Activated CD4-positive, alpha-beta T cell treated with anti-CD3 and anti-CD28 coated beads, Interleukin-2, Interleukin-4, amounts not matched to agents 100 ng/mL and 50 ng/mL, durations not matched to agents 16 hours and 8 hours (primary cell): ENCODE results near the gene ODC1.
A peak's percentile ranks its signal among the peaks of the same experiment; 100 is the strongest.
"Not testable (repeated sequence)": the region's sequence is repeated elsewhere in the genome, so short reads cannot be mapped to it uniquely, and the experiment has no call there.

Source experiments
- DNase-seq: peaks from one replicate; pipeline ENCODE4 v3.0.0-alpha.2; 2020; ENCODE audit warnings: low spot score

Gene ODC1

DNA sequence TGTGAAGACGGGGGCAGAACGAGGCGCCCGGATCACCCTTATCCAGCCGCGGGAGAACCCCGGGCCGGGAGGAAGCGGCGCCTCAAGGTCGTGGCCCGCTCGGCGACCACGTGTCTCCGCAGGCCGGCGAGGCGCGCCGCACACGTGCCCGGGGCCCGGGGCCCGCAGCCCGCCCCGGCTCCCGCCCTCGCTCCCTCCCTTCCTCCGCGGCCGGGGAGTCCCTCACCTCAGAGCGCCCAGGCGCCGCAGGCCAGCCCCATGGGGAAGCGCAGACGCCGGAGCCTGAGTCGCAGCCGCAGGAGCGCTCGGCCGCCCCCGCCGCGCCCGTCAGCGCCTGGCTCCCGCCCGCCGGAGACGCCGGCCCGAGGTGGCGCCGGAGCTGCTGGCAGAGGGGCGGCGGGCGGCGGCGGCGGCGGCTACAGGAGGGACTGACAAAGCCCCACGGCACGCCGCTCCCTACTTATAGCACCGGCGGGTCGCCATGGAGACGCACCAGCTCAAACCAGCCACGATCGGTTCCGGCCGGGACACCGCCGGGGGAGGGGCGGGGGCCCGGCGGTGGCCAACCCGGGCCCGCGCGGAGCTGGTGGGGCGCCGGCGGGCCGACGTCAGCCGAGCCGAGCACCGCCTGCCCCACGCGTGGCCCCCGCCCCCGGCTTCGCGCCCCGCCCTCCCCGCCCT lies at the start of gene ODC1:
ODC1 (minus strand) TSS at position 433 of the 681 bp plus-strand sequence. CDS start 3,295 bp downstream, outside the sequence.
- peak; percentile 98 for DNase-seq

DNA sequence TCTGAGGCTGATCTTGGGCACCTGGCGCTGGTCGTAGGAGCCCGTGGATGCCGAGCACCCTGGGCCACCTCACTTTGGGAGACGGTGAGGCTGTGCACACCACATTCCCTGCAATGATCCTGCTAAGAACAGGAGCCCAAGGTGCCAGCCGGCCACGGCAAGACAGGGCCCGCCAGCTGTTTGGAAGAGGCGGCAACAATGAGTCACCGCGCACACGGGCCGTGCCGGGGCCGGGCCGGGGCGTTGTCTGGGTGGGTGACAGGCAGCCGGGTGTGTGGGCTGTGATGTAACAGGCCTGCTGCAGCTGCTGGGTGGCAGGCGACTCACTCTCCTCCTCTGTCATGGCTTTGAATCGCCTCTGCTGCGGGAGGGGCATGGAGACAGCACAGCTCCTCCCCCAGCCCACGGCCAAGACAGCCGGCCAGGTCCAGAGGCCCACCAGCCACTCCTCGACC lies 49.7 kb upstream of the ODC1 start:
- DNase-seq = peak; percentile 35

- no peak for DNase-seq
Observed at GRCh38 chr2:10495988-10496313, 47.8 kb upstream of the ODC1 start.

- no peak for DNase-seq
Observed at GRCh38 chr2:10495311-10495987, 47.3 kb upstream of the ODC1 start.

GRCh38 chr2:10494351-10495066 lies 46.4 kb upstream of the ODC1 start:
- DNase-seq = no peak

DNA sequence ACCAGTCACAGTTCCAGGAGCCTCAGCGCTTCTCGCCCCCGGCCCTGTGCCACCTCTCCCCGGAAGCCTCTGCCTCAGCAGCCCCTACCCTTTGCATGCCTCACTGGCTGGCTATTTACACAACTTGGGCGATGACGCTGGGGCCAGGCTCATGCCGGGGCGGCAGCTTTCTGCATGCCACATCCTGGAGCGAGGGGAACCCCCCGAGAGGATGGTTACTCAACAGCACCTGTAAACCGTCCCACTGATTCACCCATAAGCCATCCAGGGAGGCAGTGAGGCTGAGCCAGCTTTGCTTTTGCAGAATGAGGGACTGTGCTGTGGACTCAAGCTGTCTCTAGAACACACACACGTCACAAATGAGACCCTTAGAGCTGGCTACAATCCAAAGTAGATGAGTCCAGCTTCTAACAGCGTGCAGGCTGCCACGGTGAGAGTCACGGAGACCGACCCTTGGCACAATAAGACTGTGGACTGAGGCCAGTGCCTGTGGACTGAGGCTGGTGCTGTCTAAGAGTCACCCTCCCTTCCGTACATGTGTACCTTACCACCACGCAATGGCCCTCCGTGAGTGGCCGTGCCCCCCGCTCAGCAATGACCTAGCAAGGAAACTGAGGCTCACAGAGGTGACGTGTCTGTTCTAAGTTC lies 45.6 kb upstream of the ODC1 start:
- DNase-seq = peak; percentile 85

- no peak for DNase-seq
Observed at GRCh38 chr2:10493075-10493633, 45.0 kb upstream of the ODC1 start.

GRCh38 chr2:10490806-10491291 lies 42.7 kb upstream of the ODC1 start:
- DNase-seq = no peak

- no peak for DNase-seq
Observed at GRCh38 chr2:10489842-10490555, 41.9 kb upstream of the ODC1 start.

GRCh38 chr2:10488142-10488541 lies 40.0 kb upstream of the ODC1 start:
- DNase-seq = not testable (repeated sequence)

- DNase-seq = not testable (repeated sequence)
Observed at GRCh38 chr2:10487741-10488104, 39.6 kb upstream of the ODC1 start.

DNA sequence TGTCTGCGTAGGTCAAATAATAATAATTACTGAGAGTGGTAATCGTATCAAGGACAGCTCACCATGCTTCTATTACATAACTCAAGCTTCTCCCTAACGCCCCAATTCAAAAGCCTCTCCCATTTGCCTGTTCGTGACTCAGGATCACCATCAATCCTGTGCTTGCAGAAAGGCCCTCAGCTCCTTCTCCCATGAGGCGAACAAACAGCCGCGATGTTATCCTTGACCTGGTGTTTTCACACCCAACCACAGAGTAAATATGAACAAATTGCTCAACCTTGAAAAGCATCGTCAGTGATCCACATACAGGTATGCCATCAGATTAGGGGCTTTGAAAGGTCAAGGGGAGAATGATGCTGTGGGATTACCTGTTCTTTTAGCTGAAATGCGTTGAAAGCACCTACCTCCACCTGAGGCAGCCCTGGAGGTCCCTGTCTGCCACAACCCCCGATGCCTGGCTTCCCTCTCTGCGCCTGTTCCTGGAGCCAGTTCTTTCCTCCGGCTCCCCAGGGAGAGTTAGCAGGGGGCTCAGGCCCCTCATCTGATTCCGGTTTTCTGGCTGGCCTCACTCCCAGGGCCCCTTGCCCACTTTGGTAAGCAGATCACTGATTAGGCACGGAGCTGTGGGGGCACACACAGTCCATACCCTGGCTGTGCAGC lies 39.1 kb upstream of the ODC1 start:
- DNase-seq = no peak

- DNase-seq = no peak
Observed at GRCh38 chr2:10486601-10487079, 38.5 kb upstream of the ODC1 start.

DNA sequence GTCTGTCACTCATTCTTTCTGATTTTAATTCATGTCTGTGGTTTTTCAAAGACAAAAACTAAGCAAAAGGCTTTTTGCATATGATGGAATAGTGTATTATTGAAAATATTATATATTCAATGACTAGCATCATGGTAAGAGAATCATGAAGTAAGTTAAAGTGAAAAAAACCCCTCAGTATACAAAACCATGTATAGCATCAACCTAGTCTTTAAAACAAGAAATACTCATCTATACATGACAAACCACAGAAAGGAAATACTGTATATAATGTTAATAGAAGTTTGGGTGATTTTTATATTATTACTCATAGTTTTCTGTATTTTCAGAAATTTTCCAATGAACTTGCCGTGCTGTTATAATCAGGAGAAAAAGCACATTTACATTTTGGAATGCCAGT lies 38.0 kb upstream of the ODC1 start:
- DNase-seq = no peak

DNA sequence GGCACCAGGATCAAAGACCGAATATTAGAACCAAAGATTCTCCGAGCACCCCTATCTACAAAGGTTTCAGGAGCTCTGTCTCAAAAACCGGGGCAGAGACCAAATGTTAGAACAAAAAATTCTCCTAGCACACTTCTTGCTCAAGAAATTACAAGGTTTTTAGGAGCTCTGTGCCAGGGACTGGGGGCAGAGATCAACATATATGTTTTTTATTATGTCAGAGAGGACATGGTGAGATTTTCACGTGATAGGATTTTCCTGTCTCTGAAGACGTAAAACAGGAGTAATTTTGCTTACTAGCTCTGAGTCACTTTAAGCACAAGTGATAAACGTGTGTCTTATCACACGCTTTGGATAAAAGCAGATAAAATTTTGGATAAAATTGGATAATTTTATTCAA lies 34.8 kb upstream of the ODC1 start:
- no peak for DNase-seq

GRCh38 chr2:10482460-10482859 lies 34.3 kb upstream of the ODC1 start:
- no peak for DNase-seq

GRCh38 chr2:10481666-10482157 lies 33.6 kb upstream of the ODC1 start:
- DNase-seq = no peak

DNA sequence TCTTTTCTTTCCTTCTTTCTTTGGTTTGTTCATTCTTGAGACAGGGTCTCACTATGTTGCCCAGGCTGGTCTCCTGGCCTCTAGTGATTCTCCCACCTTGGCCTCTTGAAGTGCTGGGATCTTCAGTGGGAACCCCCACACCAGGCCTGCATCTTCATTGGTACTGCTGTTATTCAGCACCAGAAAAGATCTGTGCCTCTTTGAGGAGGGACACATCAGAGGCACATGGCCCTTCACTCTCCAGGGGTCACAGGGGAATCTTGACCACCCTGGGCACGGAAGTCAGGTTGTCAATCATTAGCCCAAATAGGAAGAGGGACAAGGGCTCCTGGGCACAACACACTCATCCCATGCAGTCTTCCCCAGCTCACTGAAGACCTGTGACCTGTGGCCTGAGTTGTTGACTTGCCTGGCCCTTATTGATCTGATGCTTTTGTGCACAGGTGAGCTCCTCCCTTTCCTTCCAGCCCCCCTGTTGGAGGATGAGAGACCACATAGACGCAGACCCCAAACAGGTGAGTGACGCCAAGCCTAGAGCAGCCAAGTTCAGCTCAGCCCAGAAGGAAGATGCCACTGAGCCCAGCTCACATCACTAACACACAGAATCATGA lies 33.0 kb upstream of the ODC1 start:
- DNase-seq = no peak

DNA sequence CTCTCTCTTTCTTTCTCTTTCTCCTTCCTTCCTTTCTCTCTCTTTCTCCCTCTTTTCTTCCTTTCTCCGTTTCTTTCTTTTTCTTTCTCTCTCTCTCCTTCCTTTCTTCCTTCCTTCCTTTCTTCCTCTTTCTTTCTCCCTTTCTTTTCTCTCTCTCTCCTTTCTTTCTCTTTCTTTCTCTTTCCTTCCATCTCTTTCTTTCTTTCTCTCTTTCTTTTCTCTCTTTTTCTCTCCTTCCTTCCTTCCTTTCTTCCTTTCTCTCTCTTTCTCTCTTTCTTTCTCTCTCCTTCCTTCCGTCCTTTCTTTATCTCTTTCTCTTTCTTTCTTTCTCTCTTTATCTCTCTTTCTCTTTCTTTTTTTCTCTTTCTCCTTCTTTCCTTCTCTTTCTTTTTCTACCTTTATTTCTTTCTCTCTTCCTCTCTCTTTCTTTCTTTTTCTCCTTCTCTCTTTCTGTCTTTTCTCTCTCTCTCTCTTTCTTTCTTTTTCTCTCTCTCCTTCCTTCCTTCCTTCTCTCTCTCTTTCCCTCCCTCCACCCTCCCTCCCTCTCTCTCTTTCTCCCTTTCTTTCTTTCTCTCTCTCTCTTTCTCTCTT lies 32.3 kb upstream of the ODC1 start:
- no peak for DNase-seq

DNA sequence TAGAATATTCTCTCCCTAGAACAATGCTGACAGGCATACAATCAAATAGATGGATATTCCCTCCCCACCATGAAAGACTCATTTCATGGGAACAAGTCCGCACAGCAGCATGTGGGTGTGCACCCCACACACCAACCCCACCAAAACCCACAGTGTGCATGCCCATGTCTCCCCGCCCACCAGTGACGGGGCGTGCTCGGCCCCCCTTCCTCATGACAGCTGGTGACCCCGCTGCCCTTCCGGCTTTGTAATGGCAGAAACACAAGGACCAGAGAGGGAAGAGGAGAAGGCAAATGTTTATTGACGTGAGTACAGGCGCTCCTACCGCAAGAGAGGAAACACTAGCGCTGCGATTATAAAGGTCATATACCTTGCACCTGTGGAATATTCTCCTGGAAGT lies 30.8 kb upstream of the ODC1 start:
- no peak for DNase-seq
